Naive B cell (primary cell): Measurements from ENCODE around the gene LPCAT1. TPM values are rescaled to one million over a fixed set of nuclear protein-coding genes. Genes with fewer than 3 reads are reported as not detected.
"Not testable (repeated sequence)": the region's sequence is repeated elsewhere in the genome, so short reads cannot be mapped to it uniquely, and the experiment has no call there.

ENCODE experiments used
- ATAC-seq, 2 donors: fragments of 150-1000 bp; cut with Tn5 transposase; 2 replicates each; pipeline ENCODE4 v1.10.0; 2021; ENCODE audit warnings: low read depth in 2 of 2, mild to moderate bottlenecking in 2 of 2, moderate library complexity in 2 of 2
- DNase-seq: peaks from one replicate; pipeline ENCODE4 v3.0.0; 2022
- H3K27ac Mint-ChIP-seq, 6 donors: one replicate each; pipeline ENCODE4 v1.8.0; 2020 to 2022; ENCODE audit warnings: mild to moderate bottlenecking in 6 of 6, mixed read lengths in 6 of 6, moderate library complexity in 5 of 6, inconsistent platforms in 2 of 6
- H3K27me3 Mint-ChIP-seq, 3 donors: one replicate each; pipeline ENCODE4 v1.8.0; 2021 to 2022; ENCODE audit warnings: mixed read lengths in 3 of 3, mild to moderate bottlenecking in 1 of 3
- H3K36me3 Mint-ChIP-seq, 2 donors: one replicate each; pipeline ENCODE4 v1.8.0; 2020 to 2022; ENCODE audit warnings: mixed read lengths in 2 of 2, inconsistent platforms in 1 of 2, mild to moderate bottlenecking in 1 of 2
- H3K4me1 Mint-ChIP-seq, 3 donors: one replicate each; pipeline ENCODE4 v1.8.0; 2020 to 2022; ENCODE audit warnings: mixed read lengths in 3 of 3, inconsistent platforms in 1 of 3, mild to moderate bottlenecking in 1 of 3, moderate library complexity in 1 of 3
- H3K4me3 Mint-ChIP-seq, 8 donors: one replicate each; pipeline ENCODE4 v1.8.0; 2020 to 2022; ENCODE audit warnings: mild to moderate bottlenecking in 8 of 8, mixed read lengths in 8 of 8, moderate library complexity in 8 of 8, inconsistent platforms in 2 of 8
- H3K9me3 Mint-ChIP-seq, 7 donors: one replicate each; pipeline ENCODE4 v1.8.0; 2020 to 2022; ENCODE audit warnings: mixed read lengths in 7 of 7, mild to moderate bottlenecking in 5 of 7, inconsistent platforms in 2 of 7, moderate library complexity in 1 of 7
- polyA plus RNA-seq, 6 donors: library from polyadenylated mRNA; unstranded; fragments of 300-500 nt; fragmentation: Illumina TruSeq; gene quantifications; one replicate each; pipeline ENCODE4 v1.2.3, GENCODE V29; 2021; ENCODE audit warnings: low read depth in 6 of 6

LPCAT1 gene
- 10 to 100 TPM; 19.5 to 63.3 (median 52.7) TPM for polyA plus RNA-seq

GRCh38 chr5:1523793-1524480, at the start of gene LPCAT1:
LPCAT1 (minus strand) TSS chr5:1523960; CDS start chr5:1523844, 116 bp downstream.
- Mint-ChIP-seq H3K4me1 (peaks cover 31 to 65% (median 43%) of the 10 kb centered on the region in 3 donors), H3K9me3 (no peaks in the 10 kb centered on the region), H3K27me3 (no peaks in the 10 kb centered on the region), H3K27ac (peak within 1 kb of the TSS in 5 of 6 donors; percentile 53 to 84 (median 80)), H3K4me3 (peak within 1 kb of the TSS; percentile 83 to 95 (median 88)), H3K36me3 (no peaks in the 10 kb centered on the region)
- ATAC-seq: peak; percentile 84 to 86
- peak; percentile 84 for DNase-seq

DNA sequence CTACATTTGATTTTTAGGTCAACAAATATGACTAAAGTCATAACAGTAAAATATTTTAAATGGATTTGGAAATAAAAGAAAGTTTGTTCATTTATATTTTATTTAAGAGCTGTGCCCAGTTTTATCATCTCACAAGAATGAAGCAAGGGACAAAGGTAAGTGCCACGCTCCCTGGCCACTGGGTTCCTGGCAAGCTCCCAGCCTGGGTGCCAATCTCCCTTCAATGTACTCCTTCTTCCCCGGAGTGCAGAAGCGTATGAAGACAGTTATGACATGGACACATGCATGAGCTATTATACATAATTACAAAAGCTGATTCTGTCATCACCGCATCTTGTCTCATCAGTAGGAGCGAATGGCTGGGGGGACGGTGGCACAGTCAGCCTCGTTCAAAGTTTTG, 48.1 kb upstream of the LPCAT1 start:
- H3K27me3 Mint-ChIP-seq, H3K4me3 Mint-ChIP-seq, DNase-seq, H3K9me3 Mint-ChIP-seq, ATAC-seq, H3K4me1 Mint-ChIP-seq: not testable (repeated sequence)
- Mint-ChIP-seq H3K27ac (peak overlapping the region in 1 of 6 donors; percentile 1), H3K36me3 (peaks cover 4 to 12% of the 10 kb centered on the region in 2 donors)

GRCh38 chr5:1570975-1571374, 47.2 kb upstream of the LPCAT1 start:
- ATAC-seq (no peak), DNase-seq (no peak)
- no peaks in the 10 kb centered on the region for H3K27me3 Mint-ChIP-seq
- H3K9me3 Mint-ChIP-seq: peaks cover 0 to 4% (median 0%) of the 10 kb centered on the region in 7 donors
- H3K4me3 Mint-ChIP-seq: no peak overlapping the region
- H3K27ac Mint-ChIP-seq: peak overlapping the region in 3 of 6 donors; percentile 37 to 79 (median 53)
- peaks cover 6 to 12% of the 10 kb centered on the region in 2 donors for H3K36me3 Mint-ChIP-seq
- H3K4me1 Mint-ChIP-seq: peaks cover 0 to 5% (median 0%) of the 10 kb centered on the region in 3 donors

DNA sequence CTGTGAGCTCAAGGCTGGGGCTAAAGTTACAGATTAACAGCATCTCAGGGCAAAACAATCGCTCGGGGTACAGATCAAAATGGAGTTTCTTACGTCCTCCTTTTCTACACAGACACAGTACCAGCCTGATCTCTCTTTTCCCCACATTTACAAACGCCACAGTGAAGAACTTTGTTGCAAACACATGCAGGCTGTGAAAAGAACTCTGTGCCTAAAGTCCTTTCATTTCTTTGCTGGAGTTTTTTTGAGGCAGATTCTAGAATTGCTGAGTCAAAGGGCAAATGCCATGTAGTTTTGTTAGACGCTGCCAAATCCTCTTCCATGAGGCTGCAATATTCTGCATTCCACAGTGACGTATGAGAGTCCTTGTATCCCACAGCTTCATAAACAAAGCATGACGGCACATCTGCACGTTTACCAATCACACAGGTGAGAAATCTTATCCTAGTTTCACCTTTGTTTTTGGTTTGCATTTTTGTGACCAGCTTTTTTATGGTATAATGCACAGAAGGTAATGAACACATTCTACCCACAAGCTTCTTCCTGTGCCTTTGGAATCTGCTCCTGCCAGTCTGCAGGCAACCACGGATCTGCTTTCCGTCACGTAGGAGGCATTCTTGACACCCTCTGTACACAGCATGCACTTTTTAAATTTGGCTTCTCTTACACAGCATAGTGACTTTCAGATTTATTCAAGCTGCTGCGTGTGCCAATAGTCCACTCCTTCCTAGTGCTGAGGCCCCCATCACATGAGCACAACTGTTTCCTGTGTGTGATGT, 44.6 kb upstream of the LPCAT1 start:
- Mint-ChIP-seq H3K27ac (no peak overlapping the region), H3K4me1 (peaks cover 0 to 5% (median 0%) of the 10 kb centered on the region in 3 donors), H3K36me3 (peaks cover 6 to 12% of the 10 kb centered on the region in 2 donors), H3K27me3 (no peaks in the 10 kb centered on the region), H3K4me3 (no peak overlapping the region), H3K9me3 (peaks cover 0 to 4% (median 0%) of the 10 kb centered on the region in 7 donors)
- DNase-seq (no peak), ATAC-seq (no peak)

DNA sequence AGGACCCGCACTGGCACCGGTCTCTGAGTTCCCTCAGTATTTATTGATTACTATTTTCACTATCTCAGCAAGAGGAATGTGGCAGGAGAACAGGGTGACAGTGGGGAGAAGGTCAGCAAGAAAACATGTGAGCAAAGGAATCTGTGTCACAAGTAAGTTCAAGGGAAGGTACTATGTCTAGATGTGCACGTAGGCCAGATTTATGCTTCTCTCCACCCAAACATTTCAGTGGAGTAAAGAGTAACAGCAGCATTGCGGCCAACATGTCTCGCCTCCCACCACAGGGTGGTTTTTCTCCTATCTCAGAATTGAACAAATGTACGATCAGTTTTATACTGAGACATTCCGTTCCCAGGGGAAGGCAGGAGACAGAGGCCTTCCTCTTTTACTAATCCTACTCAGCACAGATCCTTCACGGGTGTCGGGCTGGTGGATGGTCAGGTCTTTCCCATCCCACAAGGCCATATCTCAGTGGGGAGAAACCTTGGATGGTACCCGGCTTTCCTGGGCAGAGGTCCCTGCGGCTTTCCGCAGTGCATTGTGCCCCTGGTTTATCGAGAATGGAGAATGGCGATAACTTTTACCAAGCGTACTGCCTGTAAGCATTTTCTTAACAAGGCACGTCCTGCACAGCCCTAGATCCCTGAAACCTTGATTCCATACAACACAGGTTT, 43.9 kb upstream of the LPCAT1 start:
- H3K27ac Mint-ChIP-seq: peak overlapping the region in 1 of 6 donors; percentile 6
- H3K4me1 Mint-ChIP-seq, DNase-seq, H3K4me3 Mint-ChIP-seq, H3K27me3 Mint-ChIP-seq, ATAC-seq, H3K9me3 Mint-ChIP-seq: not testable (repeated sequence)
- H3K36me3 Mint-ChIP-seq: peaks cover 6 to 12% of the 10 kb centered on the region in 2 donors

DNA sequence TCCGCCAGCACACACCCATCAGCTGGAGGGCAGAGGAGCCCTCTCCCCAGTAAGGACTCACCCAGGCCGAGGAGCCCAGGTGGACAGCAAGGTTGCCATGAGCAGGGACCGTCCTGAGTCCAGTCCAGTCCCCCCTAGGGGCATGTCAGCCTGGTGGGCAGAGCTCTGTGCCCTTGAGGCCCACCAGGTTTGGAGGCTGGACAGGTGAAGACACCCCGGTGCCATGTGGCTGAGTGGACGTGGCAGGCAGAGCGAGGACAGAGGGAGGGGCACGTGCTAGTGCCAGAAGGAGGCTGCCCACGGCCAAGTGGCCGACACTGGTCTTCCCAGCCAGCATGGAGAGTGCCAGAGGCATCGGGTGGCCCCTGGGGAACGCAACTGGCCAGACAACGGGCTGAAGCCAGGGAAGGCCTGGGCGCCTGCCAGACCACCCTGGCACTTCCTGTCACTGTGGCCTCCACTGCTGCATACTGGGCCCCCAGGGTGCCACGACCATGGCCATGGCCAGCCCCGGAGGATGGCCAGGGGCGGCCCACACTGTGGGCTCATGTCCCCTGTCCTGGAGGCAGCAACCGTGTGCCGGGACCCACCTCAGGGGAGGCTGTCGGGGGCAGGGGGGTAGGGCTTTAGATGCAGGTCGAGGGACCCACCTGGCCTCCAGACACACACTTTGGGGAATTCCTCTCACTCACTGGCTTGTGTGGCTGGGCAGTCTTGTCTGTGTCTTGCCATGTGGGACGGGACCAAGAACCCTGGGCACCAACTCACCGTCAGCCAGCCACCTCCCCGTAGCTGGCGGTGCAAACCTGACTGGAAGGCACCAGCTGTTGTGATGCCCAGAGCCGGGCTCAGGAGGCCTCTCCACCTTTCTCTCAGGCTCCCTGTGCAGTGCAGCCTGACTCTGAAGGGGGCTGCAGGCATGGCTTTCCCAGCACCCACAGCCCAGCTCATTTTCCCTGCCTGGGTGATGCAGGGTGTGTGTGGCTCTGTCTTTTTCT, 42.3 kb upstream of the LPCAT1 start:
- Mint-ChIP-seq H3K4me1 (peaks cover 0 to 5% (median 4%) of the 10 kb centered on the region in 3 donors), H3K9me3 (peaks cover 0 to 8% (median 0%) of the 10 kb centered on the region in 7 donors), H3K36me3 (peaks cover 6 to 12% of the 10 kb centered on the region in 2 donors), H3K27me3 (peaks cover 2 to 4% (median 3%) of the 10 kb centered on the region in 3 donors), H3K27ac (peak overlapping the region in 1 of 6 donors; percentile 47), H3K4me3 (no peak overlapping the region)
- DNase-seq: no peak
- no peak for ATAC-seq

- H3K36me3 Mint-ChIP-seq: peaks cover 2 to 6% of the 10 kb centered on the region in 2 donors
- H3K27me3 Mint-ChIP-seq: peaks cover 4 to 7% (median 5%) of the 10 kb centered on the region in 3 donors
- DNase-seq: no peak
- H3K4me1 Mint-ChIP-seq: peaks cover 0 to 4% (median 0%) of the 10 kb centered on the region in 3 donors
- no peak overlapping the region for H3K4me3 Mint-ChIP-seq
- no peak for ATAC-seq
- H3K9me3 Mint-ChIP-seq: peaks cover 0 to 8% (median 0%) of the 10 kb centered on the region in 7 donors
- H3K27ac Mint-ChIP-seq: no peak overlapping the region
Observed at GRCh38 chr5:1564824-1565736, 41.3 kb upstream of the LPCAT1 start.

- Mint-ChIP-seq H3K4me1 (peaks cover 0 to 4% (median 0%) of the 10 kb centered on the region in 3 donors), H3K4me3 (no peak overlapping the region), H3K27ac (no peak overlapping the region), H3K36me3 (peaks cover 0 to 6% of the 10 kb centered on the region in 2 donors), H3K27me3 (peaks cover 4 to 7% (median 7%) of the 10 kb centered on the region in 3 donors), H3K9me3 (peaks cover 0 to 7% (median 0%) of the 10 kb centered on the region in 7 donors)
- ATAC-seq: no peak
- no peak for DNase-seq
Observed at GRCh38 chr5:1564182-1564748, 40.5 kb upstream of the LPCAT1 start.

DNA sequence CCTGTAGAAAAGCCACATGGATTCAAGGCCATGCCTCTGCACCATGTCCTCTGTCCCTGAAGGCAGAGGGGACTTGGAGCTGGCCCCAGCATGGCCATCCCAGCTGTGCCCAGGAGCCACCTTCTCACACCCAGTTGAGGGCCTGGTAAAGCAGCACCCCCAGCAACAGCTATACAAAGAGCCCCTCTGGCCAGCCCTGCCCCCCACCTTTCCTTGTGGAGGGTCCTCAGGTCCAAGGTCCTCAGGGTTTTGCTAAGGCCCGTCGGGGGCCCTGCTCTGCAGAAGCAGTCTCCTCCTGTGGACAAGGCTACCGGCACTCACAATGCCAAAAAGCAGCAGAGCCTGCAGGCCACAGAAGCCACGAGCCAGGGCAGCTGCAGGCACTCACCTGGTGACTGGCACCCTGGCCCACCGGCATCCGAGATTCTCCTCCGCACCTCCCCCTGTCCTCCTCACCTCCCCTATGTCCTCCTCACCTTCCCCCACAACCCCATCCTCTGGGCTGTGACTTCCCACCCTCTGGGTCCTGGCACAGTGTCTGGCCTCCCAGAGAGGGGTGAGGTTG, 39.9 kb upstream of the LPCAT1 start:
- no peak overlapping the region for H3K4me3 Mint-ChIP-seq
- no peak overlapping the region for H3K27ac Mint-ChIP-seq
- H3K27me3 Mint-ChIP-seq: peaks cover 4 to 12% (median 12%) of the 10 kb centered on the region in 3 donors
- H3K9me3 Mint-ChIP-seq: peaks cover 0 to 7% (median 0%) of the 10 kb centered on the region in 7 donors
- ATAC-seq (no peak), DNase-seq (no peak)
- H3K36me3 Mint-ChIP-seq: peaks cover 0 to 6% of the 10 kb centered on the region in 2 donors
- peaks cover 0 to 4% (median 0%) of the 10 kb centered on the region in 3 donors for H3K4me1 Mint-ChIP-seq

- H3K4me3 Mint-ChIP-seq: no peak overlapping the region
- DNase-seq (no peak), ATAC-seq (no peak)
- peaks cover 0 to 4% (median 0%) of the 10 kb centered on the region in 3 donors for H3K4me1 Mint-ChIP-seq
- H3K36me3 Mint-ChIP-seq: peaks cover 0 to 6% of the 10 kb centered on the region in 2 donors
- H3K27ac Mint-ChIP-seq: no peak overlapping the region
- H3K27me3 Mint-ChIP-seq: peaks cover 4 to 12% (median 12%) of the 10 kb centered on the region in 3 donors
- H3K9me3 Mint-ChIP-seq: peaks cover 0 to 7% (median 0%) of the 10 kb centered on the region in 7 donors
Observed at GRCh38 chr5:1563051-1563461, 39.3 kb upstream of the LPCAT1 start.

DNA sequence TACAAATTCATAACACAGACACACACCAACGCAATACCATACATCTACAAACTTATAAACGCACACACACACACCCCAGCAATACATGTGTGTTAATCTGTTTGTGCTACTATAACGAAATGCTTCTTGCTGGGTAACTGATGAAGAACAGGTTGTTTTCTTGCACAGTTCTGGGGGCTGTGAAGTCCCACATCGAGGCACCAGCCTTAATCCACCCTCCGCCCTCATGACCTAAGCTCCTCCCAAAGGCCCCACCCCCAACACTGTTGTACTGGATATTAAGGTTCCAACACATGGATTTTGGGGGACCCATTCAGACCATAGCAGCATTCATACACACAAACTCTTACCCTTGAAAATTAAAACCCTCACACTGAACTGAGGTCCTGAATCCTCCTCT, 38.8 kb upstream of the LPCAT1 start:
- peaks cover 0 to 6% of the 10 kb centered on the region in 2 donors for H3K36me3 Mint-ChIP-seq
- ATAC-seq: no peak
- H3K27ac Mint-ChIP-seq: peak overlapping the region in 1 of 6 donors; percentile 73
- peaks cover 4 to 12% (median 12%) of the 10 kb centered on the region in 3 donors for H3K27me3 Mint-ChIP-seq
- peaks cover 0 to 7% (median 0%) of the 10 kb centered on the region in 7 donors for H3K9me3 Mint-ChIP-seq
- DNase-seq: no peak
- no peak overlapping the region for H3K4me3 Mint-ChIP-seq
- peaks cover 0 to 4% (median 0%) of the 10 kb centered on the region in 3 donors for H3K4me1 Mint-ChIP-seq
